Neural cell (in vitro differentiated cells): Measurements from ENCODE around the gene INO80D. TPM values are rescaled to one million over a fixed set of nuclear protein-coding genes. Genes with fewer than 3 reads are reported as not detected.
A peak's percentile ranks its signal among the peaks of the same experiment; 100 is the strongest.

Experiments
- H2AFZ ChIP-seq: fragments of 200-600, 300-800 bp; sonication (generic), shearing (Covaris generic); 2 replicates; pipeline ENCODE4 v1.6.0; 2014; ENCODE audit warnings: low read depth, mild to moderate bottlenecking, antibody characterized with exemption, low read length, moderate library complexity
- H3F3A ChIP-seq: fragments of 200-600 bp; shearing (Covaris generic); 2 replicates; pipeline ENCODE4 v1.6.1; 2016; ENCODE audit warnings: mild to moderate bottlenecking, moderate library complexity, mixed read lengths, antibody characterized with exemption, low read length; ENCODE audit not compliant: insufficient read depth, poor library complexity, severe bottlenecking
- H3K27ac ChIP-seq: fragments of 200-600, 300-800 bp; sonication (generic), shearing (Covaris generic); 2 replicates; pipeline ENCODE4 v1.5.1; 2014; ENCODE audit warnings: mild to moderate bottlenecking, low read length, moderate library complexity
- H3K27me3 ChIP-seq: fragments of 300-800, 200-600 bp; sonication (generic), shearing (Covaris generic); 2 replicates; pipeline ENCODE4 v1.6.0; 2014; ENCODE audit warnings: mild to moderate bottlenecking, low read depth, low read length, moderate library complexity; ENCODE audit not compliant: insufficient read depth
- H3K36me3 ChIP-seq: fragments of 300-800, 200-600 bp; sonication (generic), shearing (Covaris generic); 2 replicates; pipeline ENCODE4 v1.5.1; 2014; ENCODE audit warnings: mild to moderate bottlenecking, antibody characterized with exemption, low read length, moderate library complexity; ENCODE audit not compliant: insufficient read depth
- H3K4me2 ChIP-seq: fragments of 300-800, 200-600 bp; sonication (generic), shearing (Covaris generic); 2 replicates; pipeline ENCODE4 v1.6.0; 2014; ENCODE audit warnings: mild to moderate bottlenecking, low read length
- H3K4me3 ChIP-seq: fragments of 300-800, 200-600 bp; sonication (generic), shearing (Covaris generic); 2 replicates; pipeline ENCODE4 v1.5.1; 2014; ENCODE audit warnings: mild to moderate bottlenecking, low read length, moderate library complexity
- H3K79me2 ChIP-seq: fragments of 200-600 bp; shearing (Covaris generic); replicated peaks from 2 replicates; pipeline ENCODE4 v1.6.0; 2014; ENCODE audit warnings: mild to moderate bottlenecking, low read length, moderate library complexity; ENCODE audit not compliant: insufficient read depth
- H3K9ac ChIP-seq: fragments of 300-800, 200-600 bp; sonication (generic), shearing (Covaris generic); 2 replicates; pipeline ENCODE4 v1.6.1; 2016; ENCODE audit warnings: mild to moderate bottlenecking, low read length, mixed read lengths
- H3K9me2 ChIP-seq: fragments of 200-600 bp; shearing (Covaris generic); 2 replicates; pipeline ENCODE4 v1.6.1; 2016; ENCODE audit warnings: mild to moderate bottlenecking, low read length, mixed read lengths; ENCODE audit not compliant: insufficient read depth
- H3K9me3 ChIP-seq: fragments of 200-600, 300-800 bp; sonication (generic), shearing (Covaris generic); 2 replicates; pipeline ENCODE4 v1.6.1; 2016; ENCODE audit warnings: mild to moderate bottlenecking, mixed run types, low read length, moderate library complexity, mixed read lengths
- H4K20me1 ChIP-seq: fragments of 200-600 bp; shearing (Covaris generic); 2 replicates; pipeline ENCODE4 v1.6.1; 2016; ENCODE audit warnings: mild to moderate bottlenecking, mixed run types; ENCODE audit not compliant: insufficient read depth
- CTCF ChIP-seq: fragments of 450-650 bp; IDR thresholded peaks from 2 replicates; pipeline ENCODE4 v1.5.1; 2014; ENCODE audit warnings: antibody characterized with exemption, mild to moderate bottlenecking, moderate library complexity; ENCODE audit not compliant: poor library complexity, severe bottlenecking
- EP300 ChIP-seq: fragments of 450-650 bp; conservative IDR thresholded peaks from 2 replicates; pipeline ENCODE4 v1.6.1; 2014; ENCODE audit warnings: antibody characterized with exemption, mild to moderate bottlenecking, moderate library complexity; ENCODE audit not compliant: poor library complexity, severe bottlenecking
- EZH2 ChIP-seq: fragments of 200-600, 300-800 bp; shearing (Covaris generic), sonication (generic); IDR thresholded peaks from 2 replicates; pipeline ENCODE4 v1.6.1; 2014; ENCODE audit warnings: antibody characterized with exemption, low read length, borderline replicate concordance, mild to moderate bottlenecking; ENCODE audit not compliant: insufficient read depth, poor library complexity, severe bottlenecking
- MXI1 ChIP-seq: fragments of 450-650 bp; conservative IDR thresholded peaks from 2 replicates; pipeline ENCODE4 v1.6.1; 2014; ENCODE audit warnings: antibody characterized with exemption, mild to moderate bottlenecking; ENCODE audit not compliant: poor library complexity, severe bottlenecking
- POLR2AphosphoS5 ChIP-seq: IDR thresholded peaks from 2 replicates; pipeline ENCODE4 v1.6.1; 2012
- RAD21 ChIP-seq: fragments of 450-650 bp; conservative IDR thresholded peaks from 2 replicates; pipeline ENCODE4 v1.6.1; 2014; ENCODE audit warnings: antibody characterized with exemption, mild to moderate bottlenecking, moderate library complexity
- REST ChIP-seq: IDR thresholded peaks from 2 replicates; pipeline ENCODE4 v1.6.1; 2012; ENCODE audit warnings: borderline replicate concordance
- SMC3 ChIP-seq: fragments of 450-650 bp; conservative IDR thresholded peaks from 2 replicates; pipeline ENCODE4 v1.6.1; 2014; ENCODE audit warnings: antibody characterized with exemption, mild to moderate bottlenecking, moderate library complexity; ENCODE audit not compliant: poor library complexity
- TAF1 ChIP-seq: IDR thresholded peaks from 2 replicates; pipeline ENCODE4 v1.6.1; 2012; ENCODE audit warnings: low read depth
- polyA plus RNA-seq: library from polyadenylated mRNA; depleted of rRNA; stranded (reverse); fragments of >200 nt; gene quantifications from 2 replicates; pipeline ENCODE4 v1.2.3, GENCODE V29; 2014

Gene INO80D
- polyA plus RNA-seq, 1 donor from 2014 or later = 8.7 TPM

- Histone ChIP-seq H3K36me3 (no peaks in the 10 kb centered on the region), H3K79me2 (no peaks in the 10 kb centered on the region), H3K27ac (no peak overlapping the region), H3F3A (no peaks in the 10 kb centered on the region), H3K4me2 (no peak overlapping the region), H3K4me3 (no peak overlapping the region), H4K20me1 (no peaks in the 10 kb centered on the region), H2AFZ (no peak overlapping the region), H3K27me3 (no peaks in the 10 kb centered on the region), H3K9me2 (no peaks in the 10 kb centered on the region), H3K9ac (no peak overlapping the region), H3K9me3 (no peaks in the 10 kb centered on the region)
- TF ChIP-seq EZH2 (no peak), CTCF (peak; percentile 44)
Observed at GRCh38 chr2:205995260-205995659, 90.7 kb downstream of the INO80D start.

GRCh38 chr2:205994344-205994743 is 91.6 kb downstream of the INO80D start:
- Histone ChIP-seq H3K79me2 (no peaks in the 10 kb centered on the region), H3K9ac (no peak overlapping the region), H3K4me2 (no peak overlapping the region), H3F3A (no peaks in the 10 kb centered on the region), H4K20me1 (no peaks in the 10 kb centered on the region), H3K9me3 (no peaks in the 10 kb centered on the region), H3K36me3 (no peaks in the 10 kb centered on the region), H3K27me3 (no peaks in the 10 kb centered on the region), H2AFZ (no peak overlapping the region), H3K9me2 (no peaks in the 10 kb centered on the region), H3K4me3 (no peak overlapping the region), H3K27ac (no peak overlapping the region)
- TF ChIP-seq CTCF (no peak), SMC3 (no peak), REST (no peak), POLR2AphosphoS5 (no peak), EZH2 (no peak)

- no peaks in the 10 kb centered on the region for H3K9me3 ChIP-seq
- H3K9me2 ChIP-seq = no peaks in the 10 kb centered on the region
- H3K27me3 ChIP-seq = no peaks in the 10 kb centered on the region
- H3K4me2 ChIP-seq = no peak overlapping the region
- H3K9ac ChIP-seq = no peak overlapping the region
- H3K36me3 ChIP-seq = no peaks in the 10 kb centered on the region
- H3K4me3 ChIP-seq = no peak overlapping the region
- no peaks in the 10 kb centered on the region for H3K79me2 ChIP-seq
- no peak overlapping the region for H3K27ac ChIP-seq
- no peak overlapping the region for H2AFZ ChIP-seq
- no peaks in the 10 kb centered on the region for H4K20me1 ChIP-seq
- H3F3A ChIP-seq = no peaks in the 10 kb centered on the region
- no peak for TF ChIP-seq EP300
- TF ChIP-seq REST = no peak
- no peak for TF ChIP-seq EZH2
- TF ChIP-seq RAD21 = no peak
- TF ChIP-seq POLR2AphosphoS5 = no peak
- TF ChIP-seq TAF1 = no peak
- TF ChIP-seq SMC3 = no peak
- TF ChIP-seq MXI1 = no peak
Observed at GRCh38 chr2:205990104-205990503, 95.9 kb downstream of the INO80D start.
